Measurements from ENCODE around the gene EPB41.

Gene EPB41

DNA sequence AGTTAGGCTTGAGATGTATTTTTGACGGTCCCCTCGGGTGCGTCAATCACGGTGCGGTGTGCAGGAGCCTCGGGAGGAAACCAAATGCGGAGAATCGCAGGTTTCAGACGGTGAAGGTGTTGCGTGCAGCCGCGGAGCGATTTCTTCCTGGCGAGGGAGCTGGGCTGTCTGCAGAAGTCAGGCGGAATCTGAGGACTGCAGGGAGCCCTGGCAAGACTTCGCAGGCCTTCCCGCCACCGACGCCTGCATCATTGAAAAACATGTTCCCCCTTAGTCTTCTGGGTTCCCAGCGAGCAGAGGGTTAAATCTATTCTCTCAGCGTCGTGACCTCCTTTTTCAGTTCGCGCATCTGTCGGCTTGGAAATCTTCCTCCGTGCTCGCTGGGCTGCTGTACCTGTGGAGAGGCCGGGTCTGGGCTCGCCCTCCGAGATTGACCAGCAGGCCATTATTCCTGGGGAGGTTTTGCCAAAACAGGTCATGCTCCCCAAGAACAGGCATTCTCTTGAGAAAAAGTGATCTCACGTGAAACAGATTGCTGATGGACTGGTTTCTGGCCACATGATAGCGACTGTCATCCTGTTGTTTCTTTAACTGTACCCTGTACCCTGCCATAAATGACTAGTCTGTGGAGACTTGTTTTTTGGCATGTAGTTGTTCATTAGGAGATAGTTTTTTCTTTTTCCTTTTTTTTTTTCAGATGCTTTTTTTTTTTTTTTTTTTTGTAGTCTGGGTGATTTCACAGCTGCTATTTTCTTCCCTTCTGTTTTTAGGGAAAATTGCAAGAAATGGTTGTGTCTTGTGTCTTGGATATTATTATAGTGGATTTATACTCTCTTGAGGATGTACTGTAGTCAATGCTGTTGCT is 894 bp downstream of the EPB41 start (continued):
- TF ChIP-seq YY2 (tag by site-specific recombination; IDR thresholded peaks at IDR 0.05) (no peak), ZEB2 (tag by site-specific recombination; IDR thresholded peaks at IDR 0.05) (peak; percentile 89), MEIS1 (CRISPR knock-in tag; IDR thresholded peaks at IDR 0.05; ENCODE audit: borderline replicate concordance) (no peak), ZNF624 (tag by site-specific recombination; IDR thresholded peaks at IDR 0.05) (no peak), WT1 (tag by site-specific recombination; IDR thresholded peaks at IDR 0.05) (no peak), ZNF132 (tag by site-specific recombination; IDR thresholded peaks at IDR 0.05; ENCODE audit: borderline replicate concordance) (no peak), MZF1 (tag by site-specific recombination; IDR thresholded peaks at IDR 0.05; ENCODE audit: borderline replicate concordance) (no peak), ZNF768 (tag by site-specific recombination; IDR thresholded peaks at IDR 0.05) (peak; percentile 31; the same call in 1 of the 2 replicates), ZNF660 (tag by site-specific recombination; IDR thresholded peaks at IDR 0.05) (no peak; the same call in 1 of the 2 replicates), ZNF792 (tag by site-specific recombination; IDR thresholded peaks at IDR 0.05) (no peak), ZNF324 (tag by site-specific recombination; IDR thresholded peaks at IDR 0.05) (no peak), ZNF670 (tag by site-specific recombination; IDR thresholded peaks at IDR 0.05; ENCODE audit: low read depth) (no peak), GLIS1 (tag by site-specific recombination; IDR thresholded peaks at IDR 0.05) (no peak)
- TF ChIP-seq, protein P1, sequence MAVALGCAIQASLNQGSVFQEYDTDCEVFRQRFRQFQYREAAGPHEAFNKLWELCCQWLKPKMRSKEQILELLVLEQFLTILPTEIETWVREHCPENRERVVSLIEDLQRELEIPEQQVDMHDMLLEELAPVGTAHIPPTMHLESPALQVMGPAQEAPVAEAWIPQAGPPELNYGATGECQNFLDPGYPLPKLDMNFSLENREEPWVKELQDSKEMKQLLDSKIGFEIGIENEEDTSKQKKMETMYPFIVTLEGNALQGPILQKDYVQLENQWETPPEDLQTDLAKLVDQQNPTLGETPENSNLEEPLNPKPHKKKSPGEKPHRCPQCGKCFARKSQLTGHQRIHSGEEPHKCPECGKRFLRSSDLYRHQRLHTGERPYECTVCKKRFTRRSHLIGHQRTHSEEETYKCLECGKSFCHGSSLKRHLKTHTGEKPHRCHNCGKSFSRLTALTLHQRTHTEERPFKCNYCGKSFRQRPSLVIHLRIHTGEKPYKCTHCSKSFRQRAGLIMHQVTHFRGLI (tag by site-specific recombination; IDR thresholded peaks at IDR 0.05): no peak
- TF ChIP-seq, protein P2, sequence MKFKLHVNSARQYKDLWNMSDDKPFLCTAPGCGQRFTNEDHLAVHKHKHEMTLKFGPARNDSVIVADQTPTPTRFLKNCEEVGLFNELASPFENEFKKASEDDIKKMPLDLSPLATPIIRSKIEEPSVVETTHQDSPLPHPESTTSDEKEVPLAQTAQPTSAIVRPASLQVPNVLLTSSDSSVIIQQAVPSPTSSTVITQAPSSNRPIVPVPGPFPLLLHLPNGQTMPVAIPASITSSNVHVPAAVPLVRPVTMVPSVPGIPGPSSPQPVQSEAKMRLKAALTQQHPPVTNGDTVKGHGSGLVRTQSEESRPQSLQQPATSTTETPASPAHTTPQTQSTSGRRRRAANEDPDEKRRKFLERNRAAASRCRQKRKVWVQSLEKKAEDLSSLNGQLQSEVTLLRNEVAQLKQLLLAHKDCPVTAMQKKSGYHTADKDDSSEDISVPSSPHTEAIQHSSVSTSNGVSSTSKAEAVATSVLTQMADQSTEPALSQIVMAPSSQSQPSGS (tag by site-specific recombination; IDR thresholded peaks at IDR 0.05; ENCODE audit: low read depth): no peak
- TF ChIP-seq, protein P3, sequence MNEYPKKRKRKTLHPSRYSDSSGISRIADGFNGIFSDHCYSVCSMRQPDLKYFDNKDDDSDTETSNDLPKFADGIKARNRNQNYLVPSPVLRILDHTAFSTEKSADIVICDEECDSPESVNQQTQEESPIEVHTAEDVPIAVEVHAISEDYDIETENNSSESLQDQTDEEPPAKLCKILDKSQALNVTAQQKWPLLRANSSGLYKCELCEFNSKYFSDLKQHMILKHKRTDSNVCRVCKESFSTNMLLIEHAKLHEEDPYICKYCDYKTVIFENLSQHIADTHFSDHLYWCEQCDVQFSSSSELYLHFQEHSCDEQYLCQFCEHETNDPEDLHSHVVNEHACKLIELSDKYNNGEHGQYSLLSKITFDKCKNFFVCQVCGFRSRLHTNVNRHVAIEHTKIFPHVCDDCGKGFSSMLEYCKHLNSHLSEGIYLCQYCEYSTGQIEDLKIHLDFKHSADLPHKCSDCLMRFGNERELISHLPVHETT (tag by site-specific recombination; IDR thresholded peaks at IDR 0.05): 0 out of 2 replicates have a peak, but pooled peaks have one; percentile 43
- TF ChIP-seq, protein P4, sequence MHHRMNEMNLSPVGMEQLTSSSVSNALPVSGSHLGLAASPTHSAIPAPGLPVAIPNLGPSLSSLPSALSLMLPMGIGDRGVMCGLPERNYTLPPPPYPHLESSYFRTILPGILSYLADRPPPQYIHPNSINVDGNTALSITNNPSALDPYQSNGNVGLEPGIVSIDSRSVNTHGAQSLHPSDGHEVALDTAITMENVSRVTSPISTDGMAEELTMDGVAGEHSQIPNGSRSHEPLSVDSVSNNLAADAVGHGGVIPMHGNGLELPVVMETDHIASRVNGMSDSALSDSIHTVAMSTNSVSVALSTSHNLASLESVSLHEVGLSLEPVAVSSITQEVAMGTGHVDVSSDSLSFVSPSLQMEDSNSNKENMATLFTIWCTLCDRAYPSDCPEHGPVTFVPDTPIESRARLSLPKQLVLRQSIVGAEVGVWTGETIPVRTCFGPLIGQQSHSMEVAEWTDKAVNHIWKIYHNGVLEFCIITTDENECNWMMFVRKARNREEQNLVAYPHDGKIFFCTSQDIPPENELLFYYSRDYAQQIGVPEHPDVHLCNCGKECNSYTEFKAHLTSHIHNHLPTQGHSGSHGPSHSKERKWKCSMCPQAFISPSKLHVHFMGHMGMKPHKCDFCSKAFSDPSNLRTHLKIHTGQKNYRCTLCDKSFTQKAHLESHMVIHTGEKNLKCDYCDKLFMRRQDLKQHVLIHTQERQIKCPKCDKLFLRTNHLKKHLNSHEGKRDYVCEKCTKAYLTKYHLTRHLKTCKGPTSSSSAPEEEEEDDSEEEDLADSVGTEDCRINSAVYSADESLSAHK (tag by site-specific recombination; IDR thresholded peaks at IDR 0.05): no peak
- TF ChIP-seq, protein P5, sequence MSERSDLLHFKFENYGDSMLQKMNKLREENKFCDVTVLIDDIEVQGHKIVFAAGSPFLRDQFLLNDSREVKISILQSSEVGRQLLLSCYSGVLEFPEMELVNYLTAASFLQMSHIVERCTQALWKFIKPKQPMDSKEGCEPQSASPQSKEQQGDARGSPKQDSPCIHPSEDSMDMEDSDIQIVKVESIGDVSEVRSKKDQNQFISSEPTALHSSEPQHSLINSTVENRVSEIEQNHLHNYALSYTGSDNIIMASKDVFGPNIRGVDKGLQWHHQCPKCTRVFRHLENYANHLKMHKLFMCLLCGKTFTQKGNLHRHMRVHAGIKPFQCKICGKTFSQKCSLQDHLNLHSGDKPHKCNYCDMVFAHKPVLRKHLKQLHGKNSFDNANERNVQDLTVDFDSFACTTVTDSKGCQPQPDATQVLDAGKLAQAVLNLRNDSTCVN (tag by site-specific recombination; optimal IDR thresholded peaks at IDR 0.05): peak; percentile 53
- TF ChIP-seq, protein P6, sequence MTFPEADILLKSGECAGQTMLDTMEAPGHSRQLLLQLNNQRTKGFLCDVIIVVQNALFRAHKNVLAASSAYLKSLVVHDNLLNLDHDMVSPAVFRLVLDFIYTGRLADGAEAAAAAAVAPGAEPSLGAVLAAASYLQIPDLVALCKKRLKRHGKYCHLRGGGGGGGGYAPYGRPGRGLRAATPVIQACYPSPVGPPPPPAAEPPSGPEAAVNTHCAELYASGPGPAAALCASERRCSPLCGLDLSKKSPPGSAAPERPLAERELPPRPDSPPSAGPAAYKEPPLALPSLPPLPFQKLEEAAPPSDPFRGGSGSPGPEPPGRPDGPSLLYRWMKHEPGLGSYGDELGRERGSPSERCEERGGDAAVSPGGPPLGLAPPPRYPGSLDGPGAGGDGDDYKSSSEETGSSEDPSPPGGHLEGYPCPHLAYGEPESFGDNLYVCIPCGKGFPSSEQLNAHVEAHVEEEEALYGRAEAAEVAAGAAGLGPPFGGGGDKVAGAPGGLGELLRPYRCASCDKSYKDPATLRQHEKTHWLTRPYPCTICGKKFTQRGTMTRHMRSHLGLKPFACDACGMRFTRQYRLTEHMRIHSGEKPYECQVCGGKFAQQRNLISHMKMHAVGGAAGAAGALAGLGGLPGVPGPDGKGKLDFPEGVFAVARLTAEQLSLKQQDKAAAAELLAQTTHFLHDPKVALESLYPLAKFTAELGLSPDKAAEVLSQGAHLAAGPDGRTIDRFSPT (tag by site-specific recombination; IDR thresholded peaks at IDR 0.05): no peak
- TF ChIP-seq, protein P7, sequence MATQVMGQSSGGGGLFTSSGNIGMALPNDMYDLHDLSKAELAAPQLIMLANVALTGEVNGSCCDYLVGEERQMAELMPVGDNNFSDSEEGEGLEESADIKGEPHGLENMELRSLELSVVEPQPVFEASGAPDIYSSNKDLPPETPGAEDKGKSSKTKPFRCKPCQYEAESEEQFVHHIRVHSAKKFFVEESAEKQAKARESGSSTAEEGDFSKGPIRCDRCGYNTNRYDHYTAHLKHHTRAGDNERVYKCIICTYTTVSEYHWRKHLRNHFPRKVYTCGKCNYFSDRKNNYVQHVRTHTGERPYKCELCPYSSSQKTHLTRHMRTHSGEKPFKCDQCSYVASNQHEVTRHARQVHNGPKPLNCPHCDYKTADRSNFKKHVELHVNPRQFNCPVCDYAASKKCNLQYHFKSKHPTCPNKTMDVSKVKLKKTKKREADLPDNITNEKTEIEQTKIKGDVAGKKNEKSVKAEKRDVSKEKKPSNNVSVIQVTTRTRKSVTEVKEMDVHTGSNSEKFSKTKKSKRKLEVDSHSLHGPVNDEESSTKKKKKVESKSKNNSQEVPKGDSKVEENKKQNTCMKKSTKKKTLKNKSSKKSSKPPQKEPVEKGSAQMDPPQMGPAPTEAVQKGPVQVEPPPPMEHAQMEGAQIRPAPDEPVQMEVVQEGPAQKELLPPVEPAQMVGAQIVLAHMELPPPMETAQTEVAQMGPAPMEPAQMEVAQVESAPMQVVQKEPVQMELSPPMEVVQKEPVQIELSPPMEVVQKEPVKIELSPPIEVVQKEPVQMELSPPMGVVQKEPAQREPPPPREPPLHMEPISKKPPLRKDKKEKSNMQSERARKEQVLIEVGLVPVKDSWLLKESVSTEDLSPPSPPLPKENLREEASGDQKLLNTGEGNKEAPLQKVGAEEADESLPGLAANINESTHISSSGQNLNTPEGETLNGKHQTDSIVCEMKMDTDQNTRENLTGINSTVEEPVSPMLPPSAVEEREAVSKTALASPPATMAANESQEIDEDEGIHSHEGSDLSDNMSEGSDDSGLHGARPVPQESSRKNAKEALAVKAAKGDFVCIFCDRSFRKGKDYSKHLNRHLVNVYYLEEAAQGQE (tag by site-specific recombination; IDR thresholded peaks at IDR 0.05): no peak
- TF ChIP-seq, protein P8, sequence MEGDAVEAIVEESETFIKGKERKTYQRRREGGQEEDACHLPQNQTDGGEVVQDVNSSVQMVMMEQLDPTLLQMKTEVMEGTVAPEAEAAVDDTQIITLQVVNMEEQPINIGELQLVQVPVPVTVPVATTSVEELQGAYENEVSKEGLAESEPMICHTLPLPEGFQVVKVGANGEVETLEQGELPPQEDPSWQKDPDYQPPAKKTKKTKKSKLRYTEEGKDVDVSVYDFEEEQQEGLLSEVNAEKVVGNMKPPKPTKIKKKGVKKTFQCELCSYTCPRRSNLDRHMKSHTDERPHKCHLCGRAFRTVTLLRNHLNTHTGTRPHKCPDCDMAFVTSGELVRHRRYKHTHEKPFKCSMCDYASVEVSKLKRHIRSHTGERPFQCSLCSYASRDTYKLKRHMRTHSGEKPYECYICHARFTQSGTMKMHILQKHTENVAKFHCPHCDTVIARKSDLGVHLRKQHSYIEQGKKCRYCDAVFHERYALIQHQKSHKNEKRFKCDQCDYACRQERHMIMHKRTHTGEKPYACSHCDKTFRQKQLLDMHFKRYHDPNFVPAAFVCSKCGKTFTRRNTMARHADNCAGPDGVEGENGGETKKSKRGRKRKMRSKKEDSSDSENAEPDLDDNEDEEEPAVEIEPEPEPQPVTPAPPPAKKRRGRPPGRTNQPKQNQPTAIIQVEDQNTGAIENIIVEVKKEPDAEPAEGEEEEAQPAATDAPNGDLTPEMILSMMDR (tag by site-specific recombination; IDR thresholded peaks at IDR 0.05): no peak
